GM18868 (cell line): ENCODE measurements around the gene NCOA1.
"Not testable (repeated sequence)": the region's sequence is repeated elsewhere in the genome, so short reads cannot be mapped to it uniquely, and the experiment has no call there.

Experiments
- ATAC-seq: cut with Tn5 transposase; IDR thresholded peaks from one replicate; pipeline ENCODE4 v1.9.1; 2021; ENCODE audit warnings: mild to moderate bottlenecking, moderate library complexity; ENCODE audit not compliant: unreplicated experiment

NCOA1 gene

DNA sequence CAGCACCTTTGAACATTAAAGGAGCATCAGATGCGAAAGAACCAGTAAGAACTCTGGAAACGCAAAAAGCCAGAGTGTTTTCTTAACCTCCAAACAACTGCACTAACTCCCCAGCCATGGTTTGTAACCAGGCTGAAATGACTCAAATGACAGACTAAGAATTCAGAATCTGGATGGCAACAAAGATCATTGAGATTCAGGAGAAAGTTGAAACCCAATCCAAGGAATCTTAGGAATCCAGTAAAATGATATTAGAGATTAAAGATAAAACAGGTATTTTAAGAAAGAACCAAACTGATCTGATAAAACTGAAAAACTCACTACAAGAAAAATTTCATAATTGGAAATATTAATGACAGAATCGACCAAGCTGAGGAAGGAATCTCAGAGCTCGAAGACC, 185.4 kb downstream of the NCOA1 start:
- no peak for ATAC-seq

GRCh38 chr2:24678066-24678465, 187.0 kb downstream of the NCOA1 start:
- ATAC-seq = not testable (repeated sequence)

GRCh38 chr2:24680196-24680595, 189.1 kb downstream of the NCOA1 start:
- ATAC-seq = no peak

- no peak for ATAC-seq
Measured at GRCh38 chr2:24682304-24682703, 191.2 kb downstream of the NCOA1 start.

DNA sequence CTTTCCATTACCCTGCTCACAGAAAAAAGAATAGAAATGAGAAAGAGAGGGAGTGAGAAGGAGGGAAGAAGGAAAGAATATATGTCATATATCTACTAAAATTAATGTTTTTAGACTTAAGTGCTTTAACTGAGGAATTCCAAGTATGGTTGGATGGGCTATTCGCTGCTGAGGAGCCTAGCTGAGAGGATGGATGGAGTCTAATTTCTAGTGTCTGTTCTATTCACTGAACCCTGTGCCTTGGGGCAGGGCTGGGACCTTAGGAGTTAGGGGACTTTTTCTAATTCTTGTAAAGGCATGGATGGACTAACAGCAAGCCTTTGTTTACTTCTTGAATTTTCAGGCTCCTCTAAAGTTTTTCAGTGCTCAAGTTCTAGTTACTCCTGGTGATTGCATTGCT, 192.4 kb downstream of the NCOA1 start:
- ATAC-seq = no peak

GRCh38 chr2:24690524-24690923, 199.5 kb downstream of the NCOA1 start:
- no peak for ATAC-seq

DNA sequence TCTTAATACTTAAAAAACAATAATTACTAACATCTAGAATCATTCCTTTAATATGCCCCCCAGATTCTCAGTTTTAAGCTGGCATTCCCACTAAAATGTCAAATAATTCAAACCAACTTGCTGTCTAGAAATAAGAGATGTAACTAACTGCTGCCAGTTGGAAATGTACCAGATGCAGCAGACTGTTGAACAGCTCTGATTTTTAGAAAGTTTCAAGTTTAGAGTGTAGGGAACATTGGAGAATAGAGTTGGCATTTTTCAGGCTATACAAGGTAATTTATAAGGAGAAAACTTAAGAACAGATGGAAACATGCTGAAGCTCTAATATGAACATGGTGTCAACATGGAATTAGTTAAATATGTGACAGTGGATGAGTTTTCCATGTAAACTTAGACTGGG, 200.8 kb downstream of the NCOA1 start:
- no peak for ATAC-seq

- no peak for ATAC-seq
Measured at GRCh38 chr2:24697792-24698191, 206.7 kb downstream of the NCOA1 start.

DNA sequence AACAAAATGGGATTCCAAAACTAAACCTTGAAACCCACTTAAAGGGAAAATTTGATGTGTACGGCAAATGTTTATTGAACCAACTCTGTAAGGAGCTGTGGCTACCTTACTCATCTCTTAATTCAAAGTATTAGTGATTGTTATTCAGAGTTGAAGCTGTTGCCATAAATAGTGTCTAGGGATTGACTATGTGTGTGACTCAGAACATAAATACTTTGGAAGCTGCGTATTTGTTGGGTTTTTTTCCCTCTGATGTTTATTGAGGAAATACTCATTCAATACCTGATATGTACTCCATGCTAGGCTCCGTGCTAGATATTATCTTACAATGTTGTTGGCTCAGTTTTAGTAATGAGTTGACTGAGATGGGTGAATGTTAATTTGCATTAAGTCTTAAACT, 211.7 kb downstream of the NCOA1 start:
- no peak for ATAC-seq

GRCh38 chr2:24704692-24705091, 213.6 kb downstream of the NCOA1 start:
- ATAC-seq = no peak

- no peak for ATAC-seq
Measured at GRCh38 chr2:24707143-24707542, 216.1 kb downstream of the NCOA1 start.

DNA sequence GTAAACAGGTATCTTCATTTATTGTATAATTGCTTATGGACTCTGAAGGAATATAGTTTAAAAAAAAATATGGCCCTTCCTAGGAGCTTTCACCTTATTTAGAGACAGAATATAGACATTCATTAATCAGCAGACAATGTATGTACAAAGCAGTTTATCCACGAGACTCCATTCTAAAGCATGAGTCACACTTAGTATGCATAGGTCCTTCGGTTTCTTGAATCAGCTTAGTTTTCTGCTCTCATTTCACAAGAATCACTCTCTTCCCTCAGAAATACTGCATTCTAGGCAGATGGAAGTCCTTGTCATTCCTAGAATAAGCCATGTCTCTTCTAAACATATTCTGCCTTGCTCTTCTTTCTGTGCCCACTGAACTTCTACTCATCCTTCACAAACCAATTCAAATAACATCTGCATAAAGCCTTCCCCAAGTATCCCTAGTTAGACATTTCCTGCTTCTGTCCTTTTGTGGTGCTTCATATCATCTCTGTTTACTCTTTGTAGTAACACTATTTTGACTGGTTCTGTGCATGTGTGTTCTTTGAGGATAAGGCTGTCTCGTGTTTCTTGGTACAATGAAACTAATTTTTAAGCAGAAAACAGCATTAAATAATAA, 217.6 kb downstream of the NCOA1 start:
- no peak for ATAC-seq

GRCh38 chr2:24710806-24711205, 219.8 kb downstream of the NCOA1 start:
- ATAC-seq = no peak

DNA sequence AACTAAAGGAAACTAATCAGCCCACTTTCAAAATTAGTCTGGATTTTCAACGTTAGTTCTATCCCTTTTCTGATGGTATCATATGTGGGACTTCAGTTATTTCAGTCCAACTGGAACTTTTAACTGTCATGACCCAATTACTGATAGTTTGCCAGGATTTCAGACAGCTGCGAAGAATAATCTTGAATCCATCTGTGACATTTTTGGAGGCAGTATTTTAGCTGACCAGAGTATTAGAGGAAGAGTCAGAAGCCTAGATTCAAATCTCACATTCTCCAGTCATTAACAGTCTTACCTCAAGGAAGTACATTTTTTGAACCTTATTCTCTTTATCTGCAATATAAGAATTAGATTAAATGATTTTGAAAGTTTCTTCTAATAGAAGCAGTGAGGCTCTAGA, 220.8 kb downstream of the NCOA1 start:
- no peak for ATAC-seq

DNA sequence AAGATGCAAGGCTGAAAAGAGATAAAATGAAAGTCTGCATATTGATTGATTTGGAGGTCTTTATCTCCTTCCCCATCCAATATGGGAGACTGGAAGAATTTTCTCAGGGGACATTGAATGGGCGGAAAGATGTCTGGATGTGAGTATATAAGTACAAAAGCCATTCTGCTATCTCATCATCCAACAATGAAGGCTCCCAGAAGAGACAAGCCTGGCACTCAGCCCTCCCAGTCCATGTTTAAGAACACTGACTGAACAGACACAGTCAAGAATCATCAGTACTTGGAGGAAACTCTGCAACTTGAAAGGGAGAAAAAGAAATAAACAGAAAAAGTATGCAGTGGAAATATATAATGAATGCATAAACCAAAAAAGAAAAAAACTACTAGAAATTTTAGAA, 221.2 kb downstream of the NCOA1 start:
- no peak for ATAC-seq

DNA sequence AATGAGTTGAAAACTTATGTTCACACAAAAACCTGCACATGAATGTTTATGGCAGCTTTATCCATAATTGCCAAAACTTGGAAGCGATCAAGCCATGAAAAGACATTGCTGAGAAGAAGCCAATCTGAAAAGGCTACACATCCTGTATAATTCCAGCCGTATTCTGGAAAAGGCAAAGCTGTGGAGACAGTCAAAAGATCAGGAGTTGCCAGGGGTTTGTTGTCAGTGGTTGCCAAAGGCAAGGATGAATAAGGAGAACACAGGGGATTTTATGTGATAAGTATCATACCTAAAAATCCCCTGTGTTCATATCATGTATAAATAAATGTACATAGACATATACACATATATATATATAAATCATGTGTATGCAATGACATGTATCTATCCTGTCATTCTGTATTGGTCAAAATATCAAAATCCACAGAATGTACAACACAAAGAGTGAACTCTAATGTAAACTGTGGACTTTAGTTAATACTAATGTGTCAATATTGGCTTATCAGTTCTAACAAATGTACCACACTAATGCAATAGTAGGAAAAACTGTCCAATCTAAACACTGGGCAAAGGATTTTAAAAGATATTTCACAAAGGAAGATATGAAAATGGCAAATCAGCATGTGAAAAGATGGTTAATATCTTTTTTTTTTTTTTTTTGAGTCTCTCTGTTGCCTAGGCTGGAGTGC, 226.4 kb downstream of the NCOA1 start:
- ATAC-seq = no peak

DNA sequence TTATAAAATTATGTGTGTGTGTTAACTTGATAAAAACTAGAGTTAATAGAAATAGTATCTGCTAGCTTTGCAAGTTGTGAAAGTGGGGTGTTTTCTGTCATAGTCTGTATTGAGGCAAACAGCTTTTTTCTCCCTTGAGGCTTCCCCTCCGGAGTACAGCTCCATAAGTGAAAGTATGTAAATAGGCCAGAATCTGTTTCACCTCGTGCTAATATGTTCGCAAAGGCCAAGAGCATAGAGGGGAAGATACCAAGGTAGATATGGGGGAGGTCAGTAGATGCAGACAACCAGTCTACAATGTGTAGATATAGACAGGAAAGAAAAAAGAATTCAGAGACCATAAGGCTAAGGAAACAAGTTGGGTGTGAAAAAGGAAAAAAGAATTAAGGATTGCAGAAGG, 229.3 kb downstream of the NCOA1 start:
- peak; percentile 79 for ATAC-seq

DNA sequence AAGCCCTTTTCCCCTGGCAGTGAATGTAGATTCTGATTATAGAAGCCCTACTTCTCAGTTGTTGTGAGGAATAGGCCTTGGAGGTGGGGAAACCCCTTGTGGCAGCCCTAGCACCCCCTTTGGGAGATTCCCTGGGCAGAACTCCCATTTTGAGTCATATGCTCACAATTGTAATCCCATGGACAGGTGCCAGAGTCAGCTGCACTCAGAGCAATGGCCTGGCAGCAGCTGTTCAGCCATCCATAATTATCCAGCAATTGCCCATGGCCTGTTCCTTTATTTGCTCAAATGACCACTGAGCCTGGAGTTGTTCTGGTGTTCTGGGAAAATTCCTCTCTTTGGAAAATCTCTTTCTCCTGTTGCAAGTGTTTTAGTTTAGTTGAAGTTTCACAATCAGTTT, 230.4 kb downstream of the NCOA1 start:
- ATAC-seq = peak; percentile 36

GRCh38 chr2:24722141-24722790, 231.2 kb downstream of the NCOA1 start:
- ATAC-seq = no peak

DNA sequence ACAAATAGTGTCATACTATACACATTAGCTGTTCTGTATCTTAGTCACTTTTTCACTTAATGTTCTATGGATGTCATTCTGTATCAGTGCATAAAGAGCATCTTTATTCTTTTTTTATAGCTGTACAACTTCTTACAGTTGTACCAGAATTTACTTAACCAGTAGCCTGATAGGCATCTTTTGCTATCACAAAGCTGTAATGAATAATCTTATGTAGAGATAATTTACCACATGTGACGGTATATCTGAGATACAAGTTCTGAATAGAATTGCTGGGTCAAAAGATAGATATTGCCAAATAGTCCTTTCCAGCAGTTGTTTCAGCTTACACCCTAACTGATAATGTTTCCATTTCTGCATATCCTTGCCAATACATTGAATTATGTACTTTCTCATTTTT, 232.1 kb downstream of the NCOA1 start:
- no peak for ATAC-seq

DNA sequence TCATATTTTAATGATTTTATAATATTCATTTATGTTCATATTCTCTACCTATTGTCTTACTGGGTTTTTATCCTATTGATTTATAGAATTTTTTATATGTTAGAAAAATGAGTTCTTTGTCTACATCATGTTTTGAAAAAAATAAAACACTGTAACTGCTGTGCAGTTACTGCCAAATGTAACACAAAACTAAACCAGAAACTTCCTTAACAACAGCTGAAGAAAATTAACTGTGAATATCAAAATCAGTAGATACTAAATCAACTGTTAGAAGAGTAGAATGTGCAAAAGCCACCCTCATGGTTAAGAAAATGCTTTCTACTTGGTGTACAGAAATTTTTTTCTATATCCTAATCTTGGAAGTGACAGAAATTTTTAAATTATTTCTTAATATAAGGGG, 232.6 kb downstream of the NCOA1 start:
- no peak for ATAC-seq

DNA sequence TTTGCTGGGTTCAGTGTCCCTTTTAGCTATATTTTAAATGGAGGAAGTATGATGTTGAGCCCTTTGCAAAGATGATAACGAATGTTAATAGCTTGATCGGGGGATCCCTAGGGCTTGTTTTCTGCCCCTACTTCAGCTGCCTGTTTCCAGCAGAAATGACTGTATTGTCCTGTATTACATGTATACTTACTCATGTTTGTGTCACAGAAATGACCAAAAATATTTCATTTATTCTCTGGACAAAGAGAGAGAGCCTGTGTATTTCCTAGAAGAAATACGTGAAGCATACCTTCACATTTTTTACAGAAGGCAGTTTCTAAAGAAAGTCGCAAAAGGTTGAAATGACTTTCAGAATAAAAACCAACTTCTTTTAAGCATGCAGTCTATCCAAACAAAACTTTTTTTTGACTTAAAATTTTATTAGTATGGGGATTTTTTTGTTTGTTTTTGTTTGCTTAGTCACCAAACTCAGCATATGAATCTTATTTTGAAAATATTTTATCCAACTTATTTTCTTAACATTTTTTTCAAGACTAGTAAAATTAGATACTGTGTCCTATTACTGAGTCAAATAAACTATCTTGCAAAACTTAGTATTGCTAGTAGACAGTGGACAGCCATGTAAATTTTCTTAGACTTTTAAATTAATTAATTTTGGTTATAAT, 233.2 kb downstream of the NCOA1 start:
- no peak for ATAC-seq
